Measurements from ENCODE around the gene THEMIS. TPM values are rescaled to one million over a fixed set of nuclear protein-coding genes. Genes with fewer than 3 reads are reported as not detected.
"Not testable (repeated sequence)": the region's sequence is repeated elsewhere in the genome, so short reads cannot be mapped to it uniquely, and the experiment has no call there.

The THEMIS gene
- total and polyA plus RNA-seq, 2 experiments from 2014 or later: not detected

DNA sequence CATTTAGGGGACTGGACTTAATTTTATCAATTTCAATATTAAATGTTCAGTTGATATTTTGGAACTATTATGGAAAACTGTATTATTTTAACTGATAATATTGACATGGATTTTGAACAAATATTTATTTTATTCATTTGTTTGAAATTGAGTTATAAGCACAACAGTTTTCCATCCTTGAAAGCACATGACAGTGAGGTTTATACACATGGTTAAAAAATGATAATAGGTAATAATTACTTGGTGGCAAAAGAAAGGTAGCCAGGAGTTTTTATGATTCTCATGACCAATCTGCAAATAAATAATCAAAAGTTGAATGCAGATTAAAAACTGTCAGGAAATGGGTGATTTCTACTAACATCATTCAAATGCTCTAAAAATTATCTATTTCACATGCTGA, 210.3 kb downstream of the THEMIS start (continued):
- TF ChIP-seq, protein P1, sequence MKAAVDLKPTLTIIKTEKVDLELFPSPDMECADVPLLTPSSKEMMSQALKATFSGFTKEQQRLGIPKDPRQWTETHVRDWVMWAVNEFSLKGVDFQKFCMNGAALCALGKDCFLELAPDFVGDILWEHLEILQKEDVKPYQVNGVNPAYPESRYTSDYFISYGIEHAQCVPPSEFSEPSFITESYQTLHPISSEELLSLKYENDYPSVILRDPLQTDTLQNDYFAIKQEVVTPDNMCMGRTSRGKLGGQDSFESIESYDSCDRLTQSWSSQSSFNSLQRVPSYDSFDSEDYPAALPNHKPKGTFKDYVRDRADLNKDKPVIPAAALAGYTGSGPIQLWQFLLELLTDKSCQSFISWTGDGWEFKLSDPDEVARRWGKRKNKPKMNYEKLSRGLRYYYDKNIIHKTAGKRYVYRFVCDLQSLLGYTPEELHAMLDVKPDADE (IDR thresholded peaks at IDR 0.05): no peak
- TF ChIP-seq STAT1 (IDR thresholded peaks at IDR 0.05; ENCODE audit: unreplicated experiment) (no peak), POLR2AphosphoS5 (IDR thresholded peaks at IDR 0.05; ENCODE audit: low read depth) (no peak), ZNF114 (CRISPR knock-in tag; IDR thresholded peaks at IDR 0.05) (no peak), CREB1 (CRISPR knock-in tag; IDR thresholded peaks at IDR 0.05; ENCODE audit: low read depth) (no peak)
- TF ChIP-seq, protein P2, sequence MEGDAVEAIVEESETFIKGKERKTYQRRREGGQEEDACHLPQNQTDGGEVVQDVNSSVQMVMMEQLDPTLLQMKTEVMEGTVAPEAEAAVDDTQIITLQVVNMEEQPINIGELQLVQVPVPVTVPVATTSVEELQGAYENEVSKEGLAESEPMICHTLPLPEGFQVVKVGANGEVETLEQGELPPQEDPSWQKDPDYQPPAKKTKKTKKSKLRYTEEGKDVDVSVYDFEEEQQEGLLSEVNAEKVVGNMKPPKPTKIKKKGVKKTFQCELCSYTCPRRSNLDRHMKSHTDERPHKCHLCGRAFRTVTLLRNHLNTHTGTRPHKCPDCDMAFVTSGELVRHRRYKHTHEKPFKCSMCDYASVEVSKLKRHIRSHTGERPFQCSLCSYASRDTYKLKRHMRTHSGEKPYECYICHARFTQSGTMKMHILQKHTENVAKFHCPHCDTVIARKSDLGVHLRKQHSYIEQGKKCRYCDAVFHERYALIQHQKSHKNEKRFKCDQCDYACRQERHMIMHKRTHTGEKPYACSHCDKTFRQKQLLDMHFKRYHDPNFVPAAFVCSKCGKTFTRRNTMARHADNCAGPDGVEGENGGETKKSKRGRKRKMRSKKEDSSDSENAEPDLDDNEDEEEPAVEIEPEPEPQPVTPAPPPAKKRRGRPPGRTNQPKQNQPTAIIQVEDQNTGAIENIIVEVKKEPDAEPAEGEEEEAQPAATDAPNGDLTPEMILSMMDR (conservative IDR thresholded peaks at IDR 0.05; ENCODE audit: low read depth in 2 of 2): no peak

DNA sequence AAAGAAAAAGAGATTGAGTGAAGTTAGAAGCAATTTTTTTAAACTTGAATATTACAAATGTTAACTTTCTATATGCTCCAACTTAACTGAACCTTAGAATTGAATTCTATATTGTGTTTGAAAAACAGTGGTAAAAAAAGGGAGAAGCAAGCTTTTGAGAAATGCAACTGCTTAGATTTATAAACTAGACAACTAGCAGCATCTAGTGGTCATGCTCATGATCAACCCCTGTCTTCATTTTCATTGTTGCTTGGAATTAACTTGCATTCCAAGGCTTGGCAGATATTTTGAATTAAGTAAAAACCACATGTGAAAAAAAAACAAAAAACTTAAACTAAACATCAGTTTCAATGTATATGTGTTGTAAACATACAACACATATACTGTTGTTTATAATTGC, 210.8 kb downstream of the THEMIS start:
- Histone ChIP-seq H3F3A (replicated peaks; ENCODE audit: low read depth) (no peaks in the 10 kb centered on the region), H3K4me3 (no peak overlapping the region), H3K4me1 (ENCODE audit: insufficient read depth) (no peaks in the 10 kb centered on the region), H2AFZ (no peak overlapping the region), H4K20me1 (replicated peaks; ENCODE audit: insufficient read depth) (no peaks in the 10 kb centered on the region), H3K27me3 (ENCODE audit: insufficient read depth) (no peaks in the 10 kb centered on the region), H3K27ac (ENCODE audit: low read depth) (no peak overlapping the region), H3K79me2 (replicated peaks; ENCODE audit: insufficient read depth) (no peaks in the 10 kb centered on the region), H3K9me2 (ENCODE audit: insufficient read depth) (no peaks in the 10 kb centered on the region), H3K36me3 (ENCODE audit: insufficient read depth) (no peaks in the 10 kb centered on the region), H3K4me2 (no peak overlapping the region)
- Mint-ChIP-seq H3K4me1 (peaks cover 4% of the 10 kb centered on the region; the same call in 2 of the 3 replicates), H3K27me3 (ENCODE audit: insufficient read depth, low read depth, poor library complexity) (no peaks in the 10 kb centered on the region), H3K9me3 (peaks cover 8% of the 10 kb centered on the region; the same call in 2 of the 3 replicates), H3K4me3 (no peak overlapping the region), H3K27ac (no peak overlapping the region), H3K36me3 (ENCODE audit: low read depth) (no peaks in the 10 kb centered on the region)
- ATAC-seq (no peak; the same call in 2 of the 3 replicates), DNase-seq (ENCODE audit: low spot score) (peak; percentile 60)
- TF ChIP-seq, protein P2 (conservative IDR thresholded peaks at IDR 0.05; ENCODE audit: low read depth in 2 of 2): peak; percentile 79 to 86
- no peak for TF ChIP-seq POLR2AphosphoS5 (IDR thresholded peaks at IDR 0.05; ENCODE audit: low read depth)

DNA sequence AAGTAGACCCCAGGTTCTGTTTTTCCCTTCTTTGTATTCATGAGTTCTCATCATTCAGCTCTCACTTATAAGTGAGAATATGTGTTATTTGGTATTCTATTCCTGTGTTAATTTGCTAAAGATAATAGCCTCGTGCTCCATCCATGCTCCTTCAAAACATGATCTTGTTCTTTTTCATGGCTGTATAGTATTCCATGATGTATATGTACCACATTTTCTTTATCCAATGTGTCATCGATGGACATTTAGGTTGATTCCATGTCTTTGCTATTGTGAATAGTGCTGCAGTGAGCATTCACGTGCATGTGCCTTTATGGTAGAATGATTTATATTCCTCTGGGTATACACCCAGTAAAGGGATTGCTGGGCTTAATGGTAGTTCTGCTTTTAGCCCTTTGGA, 213.4 kb downstream of the THEMIS start:
- not testable (repeated sequence) for H3K27me3 Mint-ChIP-seq (ENCODE audit: insufficient read depth, low read depth, poor library complexity); H2AFZ ChIP-seq; H3K9me3 Mint-ChIP-seq; H3K4me3 ChIP-seq; H3K4me1 Mint-ChIP-seq; H3K4me3 Mint-ChIP-seq; H3K27me3 ChIP-seq (ENCODE audit: insufficient read depth); H3K9me2 ChIP-seq (ENCODE audit: insufficient read depth); H3F3A ChIP-seq (replicated peaks; ENCODE audit: low read depth); H3K36me3 Mint-ChIP-seq (ENCODE audit: low read depth); H3K27ac Mint-ChIP-seq; H3K79me2 ChIP-seq (replicated peaks; ENCODE audit: insufficient read depth); H3K36me3 ChIP-seq (ENCODE audit: insufficient read depth); DNase-seq (ENCODE audit: low spot score); ATAC-seq; H4K20me1 ChIP-seq (replicated peaks; ENCODE audit: insufficient read depth); H3K4me2 ChIP-seq; H3K27ac ChIP-seq (ENCODE audit: low read depth); H3K4me1 ChIP-seq (ENCODE audit: insufficient read depth)
